Heart left ventricle (tissue), 13 donors: ENCODE data around the gene JCHAIN.

Experiments
- POLR2A ChIP-seq, 2 donors: fragments of 450-650 bp; IDR thresholded peaks; one replicate each; pipeline ENCODE4 v1.6.1; 2017; ENCODE audit warnings: antibody characterized with exemption in 2 of 2, mild to moderate bottlenecking in 2 of 2, moderate library complexity in 2 of 2
- TF ChIP-seq, protein P1 (sequence below), 12 donors: fragments of 200-600 bp; sonication (generic) in 4 of 12; IDR thresholded peaks; one replicate each; pipeline versions ENCODE4 v1.5.0 to v1.8.0; 2018 to 2022; ENCODE audit warnings: antibody characterized with exemption in 12 of 12, mild to moderate bottlenecking in 5 of 12
- donor health status: ischemic (EF 13 %, LVEDD 7.1; RV severe dilation, severe dysfunction).
- donor health status: DM: no; HTN: yes; CAD: no.
- donor health status: DM: no; HTN: no; CAD: no.
- donor health status: ischemic (EF 25% LVEDD 6.9; RV normal size, moderate dysfunction).
- donor health status: ischemic (EF 25% LVEDD 5.7; RV mildly dilated, moderate dysfunction).
- donor health status: ischemic (EF 35%, LVEDD 5.7; RV mildly dilated, moderate dysfunction).
- donor health status: nonischemic (EF 11% LVEDD 7.7; RV severe dilation, severe dysfunction).
- donor health status: DM: yes; HTN: yes; CAD: no.
- donor health status: PGD.
- donor health status: ischemic (EF 29% LVEDD 5.4; RV normal size, mild dysfunction).
- donor health status: nonischemic (EF 23%, LVEDD 6.1; RV moderate dilation, normal function).

- TF ChIP-seq, protein P1, sequence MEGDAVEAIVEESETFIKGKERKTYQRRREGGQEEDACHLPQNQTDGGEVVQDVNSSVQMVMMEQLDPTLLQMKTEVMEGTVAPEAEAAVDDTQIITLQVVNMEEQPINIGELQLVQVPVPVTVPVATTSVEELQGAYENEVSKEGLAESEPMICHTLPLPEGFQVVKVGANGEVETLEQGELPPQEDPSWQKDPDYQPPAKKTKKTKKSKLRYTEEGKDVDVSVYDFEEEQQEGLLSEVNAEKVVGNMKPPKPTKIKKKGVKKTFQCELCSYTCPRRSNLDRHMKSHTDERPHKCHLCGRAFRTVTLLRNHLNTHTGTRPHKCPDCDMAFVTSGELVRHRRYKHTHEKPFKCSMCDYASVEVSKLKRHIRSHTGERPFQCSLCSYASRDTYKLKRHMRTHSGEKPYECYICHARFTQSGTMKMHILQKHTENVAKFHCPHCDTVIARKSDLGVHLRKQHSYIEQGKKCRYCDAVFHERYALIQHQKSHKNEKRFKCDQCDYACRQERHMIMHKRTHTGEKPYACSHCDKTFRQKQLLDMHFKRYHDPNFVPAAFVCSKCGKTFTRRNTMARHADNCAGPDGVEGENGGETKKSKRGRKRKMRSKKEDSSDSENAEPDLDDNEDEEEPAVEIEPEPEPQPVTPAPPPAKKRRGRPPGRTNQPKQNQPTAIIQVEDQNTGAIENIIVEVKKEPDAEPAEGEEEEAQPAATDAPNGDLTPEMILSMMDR (IDR thresholded peaks at IDR 0.05) = no peak
- no peak for TF ChIP-seq POLR2A (IDR thresholded peaks at IDR 0.05)
Measured at GRCh38 chr4:70709611-70710205, 43.4 kb upstream of the JCHAIN start.
